Progenitor cell of endocrine pancreas (in vitro differentiated cells): ENCODE data around the gene KRT81. TPM values are rescaled to one million over a fixed set of nuclear protein-coding genes. Genes with fewer than 3 reads are reported as not detected.
"Not testable (repeated sequence)": the region's sequence is repeated elsewhere in the genome, so short reads cannot be mapped to it uniquely, and the experiment has no call there.

ENCODE experiments used
- DNase-seq: peaks from one replicate; pipeline ENCODE4 v3.0.0; 2021; ENCODE audit warnings: low spot score; ENCODE audit not compliant: unreplicated experiment
- H3K27ac Mint-ChIP-seq: 2 replicates; pipeline ENCODE4 v1.8.0; 2021; ENCODE audit warnings: mild to moderate bottlenecking, moderate library complexity, mixed read lengths
- H3K27me3 Mint-ChIP-seq: 2 replicates; pipeline ENCODE4 v1.8.0; 2021; ENCODE audit warnings: mixed read lengths
- H3K36me3 Mint-ChIP-seq: 2 replicates; pipeline ENCODE4 v1.8.0; 2022; ENCODE audit warnings: mixed read lengths; ENCODE audit not compliant: insufficient read depth
- H3K4me1 Mint-ChIP-seq: 2 replicates; pipeline ENCODE4 v1.8.0; 2021; ENCODE audit warnings: low read depth, mixed read lengths
- H3K4me3 Mint-ChIP-seq: 2 replicates; pipeline ENCODE4 v1.8.0; 2021; ENCODE audit warnings: low read depth, mild to moderate bottlenecking, moderate library complexity, mixed read lengths
- H3K9me3 Mint-ChIP-seq: 2 replicates; pipeline ENCODE4 v1.8.0; 2021; ENCODE audit warnings: low read depth, mixed read lengths
- CTCF ChIP-seq: fragments of 200-600 bp; sonication (generic); IDR thresholded peaks from one replicate; pipeline ENCODE4 v1.5.0; 2021; ENCODE audit warnings: antibody characterized with exemption, mild to moderate bottlenecking; ENCODE audit not compliant: unreplicated experiment
- total RNA-seq: library from RNA; stranded (reverse); gene quantifications from 2 replicates; pipeline ENCODE4 v1.2.1, GENCODE V29; 2021

Gene KRT81
- total RNA-seq, 1 donor from 2014 or later, result not detected

- TF ChIP-seq CTCF, result no peak
- no peak overlapping the region for H3K27ac Mint-ChIP-seq
- H3K4me1 Mint-ChIP-seq, result no peaks in the 10 kb centered on the region
- H3K27me3 Mint-ChIP-seq, result peaks cover 63% of the 10 kb centered on the region
- H3K4me3 Mint-ChIP-seq, result no peak overlapping the region
- DNase-seq, result no peak
- no peaks in the 10 kb centered on the region for H3K36me3 Mint-ChIP-seq
- H3K9me3 Mint-ChIP-seq, result no peaks in the 10 kb centered on the region
Measured at GRCh38 chr12:52317468-52318052, 26.2 kb upstream of the KRT81 start.

GRCh38 chr12:52316701-52317100 lies 25.4 kb upstream of the KRT81 start:
- Mint-ChIP-seq H3K36me3 (no peaks in the 10 kb centered on the region), H3K4me1 (no peaks in the 10 kb centered on the region), H3K4me3 (no peak overlapping the region), H3K27me3 (peaks cover 63% of the 10 kb centered on the region), H3K27ac (no peak overlapping the region), H3K9me3 (no peaks in the 10 kb centered on the region)
- no peak for TF ChIP-seq CTCF
- DNase-seq, result no peak

- H3K4me3 Mint-ChIP-seq, result no peak overlapping the region
- no peaks in the 10 kb centered on the region for H3K9me3 Mint-ChIP-seq
- H3K4me1 Mint-ChIP-seq, result no peaks in the 10 kb centered on the region
- no peaks in the 10 kb centered on the region for H3K36me3 Mint-ChIP-seq
- DNase-seq, result no peak
- no peak for TF ChIP-seq CTCF
- H3K27ac Mint-ChIP-seq, result no peak overlapping the region
- peaks cover 67% of the 10 kb centered on the region for H3K27me3 Mint-ChIP-seq
Measured at GRCh38 chr12:52316290-52316689, 25.0 kb upstream of the KRT81 start.

- peaks cover 71% of the 10 kb centered on the region for H3K27me3 Mint-ChIP-seq
- not testable (repeated sequence) for H3K27ac Mint-ChIP-seq, H3K4me1 Mint-ChIP-seq, H3K36me3 Mint-ChIP-seq, DNase-seq, H3K4me3 Mint-ChIP-seq, H3K9me3 Mint-ChIP-seq
- peak; percentile 56 for TF ChIP-seq CTCF
Measured at GRCh38 chr12:52315721-52316120, 24.4 kb upstream of the KRT81 start.

GRCh38 chr12:52314511-52314910 lies 23.2 kb upstream of the KRT81 start:
- Mint-ChIP-seq H3K27ac (no peak overlapping the region), H3K27me3 (peaks cover 72% of the 10 kb centered on the region), H3K4me3 (no peak overlapping the region), H3K36me3 (no peaks in the 10 kb centered on the region), H3K9me3 (no peaks in the 10 kb centered on the region), H3K4me1 (no peaks in the 10 kb centered on the region)
- DNase-seq, result no peak
- TF ChIP-seq CTCF, result no peak
